Suppressor macrophage treated with lipopolysaccharide for 1 hour (primary cell): ENCODE results near the gene CARD11.
A peak's percentile ranks its signal among the peaks of the same experiment; 100 is the strongest.

Experiments
- DNase-seq, 3 donors: peaks; one replicate each; pipeline ENCODE4 v3.0.0-alpha.2; 2020 to 2022

Gene CARD11

GRCh38 chr7:2866601-2867000 lies 177.1 kb downstream of the CARD11 start:
- DNase-seq: no peak

GRCh38 chr7:2864999-2865670 lies 178.5 kb downstream of the CARD11 start:
- peak; percentile 72 to 80 (median 78) for DNase-seq

GRCh38 chr7:2864204-2864985 lies 179.3 kb downstream of the CARD11 start:
- DNase-seq: no peak

GRCh38 chr7:2863461-2864066 lies 180.1 kb downstream of the CARD11 start:
- peak; percentile 93 to 97 (median 96) for DNase-seq

- no peak for DNase-seq
Measured at GRCh38 chr7:2862831-2863361, 180.8 kb downstream of the CARD11 start.

GRCh38 chr7:2861509-2861908 lies 182.2 kb downstream of the CARD11 start:
- no peak for DNase-seq

GRCh38 chr7:2860627-2861133 lies 183.0 kb downstream of the CARD11 start:
- no peak for DNase-seq

- DNase-seq: no peak
Measured at GRCh38 chr7:2859952-2860351, 183.7 kb downstream of the CARD11 start.

- DNase-seq: no peak
Measured at GRCh38 chr7:2858621-2859020, 185.0 kb downstream of the CARD11 start.

GRCh38 chr7:2856388-2857169 lies 187.1 kb downstream of the CARD11 start:
- DNase-seq: no peak
